HG03520 (cell line): ENCODE data around the gene AQP3.
"Not testable (repeated sequence)": the region's sequence is repeated elsewhere in the genome, so short reads cannot be mapped to it uniquely, and the experiment has no call there.

Source experiments
- ATAC-seq: cut with Tn5 transposase; IDR thresholded peaks from one replicate; pipeline ENCODE4 v1.9.1; 2021; ENCODE audit warnings: mild to moderate bottlenecking, moderate library complexity; ENCODE audit not compliant: unreplicated experiment

AQP3 gene

GRCh38 chr9:33465596-33466564 is 18.5 kb upstream of the AQP3 start:
- ATAC-seq: no peak

GRCh38 chr9:33465096-33465495 is 17.7 kb upstream of the AQP3 start:
- ATAC-seq: no peak

GRCh38 chr9:33464045-33464636 is 16.7 kb upstream of the AQP3 start:
- ATAC-seq: no peak

- ATAC-seq: no peak
Measured at GRCh38 chr9:33463151-33463550, 15.8 kb upstream of the AQP3 start.

- ATAC-seq: no peak
Measured at GRCh38 chr9:33461492-33461891, 14.1 kb upstream of the AQP3 start.

- no peak for ATAC-seq
Measured at GRCh38 chr9:33460854-33461253, 13.5 kb upstream of the AQP3 start.

- no peak for ATAC-seq
Measured at GRCh38 chr9:33459115-33459514, 11.7 kb upstream of the AQP3 start.

GRCh38 chr9:33458444-33458843 is 11.1 kb upstream of the AQP3 start:
- ATAC-seq: no peak

- no peak for ATAC-seq
Measured at GRCh38 chr9:33455945-33456344, 8.6 kb upstream of the AQP3 start.

- not testable (repeated sequence) for ATAC-seq
Measured at GRCh38 chr9:33455456-33455855, 8.1 kb upstream of the AQP3 start.

- not testable (repeated sequence) for ATAC-seq
Measured at GRCh38 chr9:33454661-33455026, 7.3 kb upstream of the AQP3 start.

- ATAC-seq: no peak
Measured at GRCh38 chr9:33453999-33454660, 6.7 kb upstream of the AQP3 start.

- no peak for ATAC-seq
Measured at GRCh38 chr9:33453286-33453860, 6.0 kb upstream of the AQP3 start.

GRCh38 chr9:33452828-33453271 is 5.5 kb upstream of the AQP3 start:
- ATAC-seq: no peak

- ATAC-seq: no peak
Measured at GRCh38 chr9:33450621-33451146, 3.3 kb upstream of the AQP3 start.

- ATAC-seq: no peak
Measured at GRCh38 chr9:33449715-33450114, 2.3 kb upstream of the AQP3 start.

GRCh38 chr9:33447799-33448553 is 583 bp upstream of the AQP3 start:
- ATAC-seq: no peak

GRCh38 chr9:33446240-33446945 is 1.0 kb downstream of the AQP3 start:
- ATAC-seq: peak; percentile 85

GRCh38 chr9:33445389-33446239 is 1.8 kb downstream of the AQP3 start:
- no peak for ATAC-seq
